ENCODE data around the gene ZNF335.

Gene ZNF335

GRCh38 chr20:45971675-45972499 lies at the start of gene ZNF335:
ZNF335 (minus strand) TSS chr20:45972203; CDS start chr20:45971410, 793 bp downstream.
- peak; percentile 95 for DNase-seq

DNA sequence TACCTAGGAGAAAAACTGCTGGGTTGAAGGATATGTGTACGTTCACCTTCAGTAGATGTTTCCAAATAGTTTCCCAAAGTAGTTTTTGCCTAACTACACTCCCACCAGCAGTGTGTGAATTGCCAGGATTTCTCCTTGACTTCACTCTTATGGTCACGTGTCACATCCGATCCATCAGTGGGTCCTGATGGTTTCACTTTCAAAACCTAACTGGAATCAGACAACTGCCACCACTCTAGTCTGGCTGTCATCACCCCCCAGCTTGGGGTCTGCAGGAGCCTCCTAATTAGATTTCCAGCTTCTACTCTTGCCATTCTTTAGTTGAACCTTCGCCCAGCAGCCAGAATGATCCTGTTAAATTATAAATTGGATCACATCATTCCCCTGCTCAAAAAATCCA lies 48.6 kb upstream of the ZNF335 start:
- DNase-seq: no peak

DNA sequence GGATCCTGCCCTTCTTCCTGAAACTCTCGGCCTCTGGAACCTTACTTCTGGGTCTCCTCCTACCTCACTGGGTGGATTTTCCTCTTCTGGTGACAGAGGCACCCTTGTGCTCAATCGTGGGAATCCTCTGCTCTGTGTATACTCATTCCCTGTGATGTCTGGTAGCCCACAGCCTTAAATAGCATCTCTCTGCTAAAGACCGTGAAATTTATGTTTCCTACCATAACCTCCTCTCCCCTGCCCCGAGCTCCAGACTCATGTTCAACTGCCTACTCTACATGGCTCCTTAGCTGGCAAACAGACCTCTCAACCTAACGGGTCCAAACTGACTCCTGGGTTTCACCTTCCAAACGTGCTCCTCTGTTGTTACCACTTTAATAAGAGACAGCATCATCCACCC lies 46.6 kb upstream of the ZNF335 start:
- no peak for DNase-seq

DNA sequence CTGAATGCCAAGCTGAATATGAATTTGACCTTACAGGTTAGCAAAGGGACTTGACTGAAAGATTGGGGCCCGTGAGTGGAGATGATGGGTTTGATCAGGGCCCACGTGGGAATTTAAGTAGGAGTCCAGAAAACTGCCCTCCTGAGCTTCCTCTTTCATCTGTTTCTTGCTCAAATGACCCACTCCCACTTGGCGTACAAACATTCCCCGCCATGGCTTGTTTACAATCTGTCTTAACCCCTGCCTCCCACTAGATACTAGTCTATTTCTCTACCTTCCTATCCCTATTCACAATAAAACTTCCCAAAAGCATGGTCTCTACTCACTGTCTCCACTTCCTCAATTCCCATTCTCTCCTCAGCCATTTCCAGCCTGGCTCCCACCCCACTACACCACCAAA lies 46.1 kb upstream of the ZNF335 start:
- DNase-seq: no peak

DNA sequence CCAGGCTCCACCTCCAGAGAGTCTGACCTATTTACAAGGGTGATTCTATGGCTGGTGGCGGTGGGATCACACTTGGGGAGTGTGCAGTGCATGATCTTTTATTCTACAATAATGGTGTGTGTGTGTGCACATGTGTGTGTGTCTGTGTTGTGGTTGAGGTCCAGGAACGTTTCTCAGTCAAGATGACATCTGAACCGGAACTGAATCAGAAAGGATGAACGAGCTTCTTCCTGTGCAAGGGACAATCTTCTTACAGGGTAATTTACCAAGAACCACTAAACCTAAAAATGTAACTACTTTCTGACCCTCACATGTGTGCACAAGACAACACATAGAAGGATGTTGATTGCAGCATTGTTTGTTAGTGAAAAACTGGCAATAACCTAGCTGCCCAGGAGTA lies 45.3 kb upstream of the ZNF335 start:
- no peak for DNase-seq

DNA sequence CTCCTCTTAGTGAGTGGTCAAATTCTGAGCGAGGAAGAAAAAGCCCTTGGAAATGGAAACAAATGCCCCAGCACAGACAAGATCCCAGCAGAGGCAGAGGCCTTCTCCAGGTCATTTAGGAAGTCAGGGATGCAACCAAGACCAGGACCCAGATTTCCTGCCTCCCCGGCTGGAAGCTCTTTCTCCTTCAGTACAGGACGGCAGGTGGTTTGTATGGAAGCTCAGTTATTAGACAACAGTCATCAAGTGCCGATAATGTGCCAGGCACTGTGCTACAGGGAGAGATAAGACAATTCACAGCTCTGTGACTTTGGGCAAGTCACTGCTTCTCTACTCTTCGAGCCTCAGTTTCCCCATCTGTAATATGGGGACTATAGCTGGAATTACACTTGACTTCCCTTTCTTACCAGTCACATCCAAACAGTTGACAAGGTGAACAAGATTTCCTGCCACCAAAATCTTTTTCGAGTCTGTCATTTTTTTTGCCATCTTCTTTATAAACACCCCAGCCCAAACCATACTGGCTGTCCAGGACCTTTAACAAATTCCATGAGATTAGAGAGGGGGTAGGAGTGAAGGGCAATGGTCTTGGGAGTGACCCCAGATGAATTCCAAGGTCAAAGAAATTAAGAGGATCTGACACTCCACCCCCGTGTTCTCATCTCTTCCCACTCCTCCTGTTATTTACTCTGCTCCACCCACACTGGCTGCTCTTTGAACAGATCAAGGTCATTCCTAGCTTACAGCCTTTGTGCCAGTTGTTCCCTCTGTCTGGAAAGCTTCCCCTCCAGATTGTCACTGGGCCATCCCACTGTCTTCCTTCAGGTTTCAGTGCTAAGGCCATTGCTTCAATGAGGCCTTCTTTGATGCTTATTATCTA lies 42.8 kb upstream of the ZNF335 start:
- no peak for DNase-seq

- DNase-seq: peak; percentile 70
Measured at GRCh38 chr20:46013829-46014516, 42.0 kb upstream of the ZNF335 start.

DNA sequence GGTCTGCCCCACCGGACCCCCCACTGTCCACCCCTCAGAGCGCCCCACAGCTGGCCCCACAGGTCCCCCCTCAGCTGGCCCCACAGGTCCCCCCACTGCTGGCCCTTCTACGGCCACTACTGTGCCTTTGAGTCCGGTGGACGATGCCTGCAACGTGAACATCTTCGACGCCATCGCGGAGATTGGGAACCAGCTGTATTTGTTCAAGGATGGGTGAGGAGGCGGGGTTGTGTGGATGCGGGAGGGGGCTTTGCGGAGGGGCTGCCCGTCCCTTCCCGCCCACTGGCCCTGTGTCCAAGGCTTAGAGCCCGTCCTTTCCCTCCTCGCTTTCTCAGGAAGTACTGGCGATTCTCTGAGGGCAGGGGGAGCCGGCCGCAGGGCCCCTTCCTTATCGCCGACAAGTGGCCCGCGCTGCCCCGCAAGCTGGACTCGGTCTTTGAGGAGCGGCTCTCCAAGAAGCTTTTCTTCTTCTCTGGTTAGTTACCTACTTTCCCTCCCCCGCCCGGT lies 41.4 kb upstream of the ZNF335 start:
- DNase-seq: no peak

- no peak for DNase-seq
Measured at GRCh38 chr20:46012921-46013320, 40.9 kb upstream of the ZNF335 start.

- DNase-seq: peak; percentile 37
Measured at GRCh38 chr20:46011631-46012482, 39.9 kb upstream of the ZNF335 start.

GRCh38 chr20:46010491-46011391 lies 38.7 kb upstream of the ZNF335 start:
- DNase-seq: peak; percentile 49

DNA sequence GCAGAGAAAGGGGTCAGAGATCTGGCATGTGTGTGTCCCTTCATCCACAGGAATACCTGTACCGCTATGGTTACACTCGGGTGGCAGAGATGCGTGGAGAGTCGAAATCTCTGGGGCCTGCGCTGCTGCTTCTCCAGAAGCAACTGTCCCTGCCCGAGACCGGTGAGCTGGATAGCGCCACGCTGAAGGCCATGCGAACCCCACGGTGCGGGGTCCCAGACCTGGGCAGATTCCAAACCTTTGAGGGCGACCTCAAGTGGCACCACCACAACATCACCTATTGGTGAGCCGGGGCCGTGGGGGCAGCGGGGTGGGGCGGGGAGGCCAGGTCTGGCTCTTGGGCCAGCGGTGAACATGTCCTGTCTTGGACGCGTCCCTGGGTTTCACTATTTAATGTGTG lies 37.8 kb upstream of the ZNF335 start:
- no peak for DNase-seq

DNA sequence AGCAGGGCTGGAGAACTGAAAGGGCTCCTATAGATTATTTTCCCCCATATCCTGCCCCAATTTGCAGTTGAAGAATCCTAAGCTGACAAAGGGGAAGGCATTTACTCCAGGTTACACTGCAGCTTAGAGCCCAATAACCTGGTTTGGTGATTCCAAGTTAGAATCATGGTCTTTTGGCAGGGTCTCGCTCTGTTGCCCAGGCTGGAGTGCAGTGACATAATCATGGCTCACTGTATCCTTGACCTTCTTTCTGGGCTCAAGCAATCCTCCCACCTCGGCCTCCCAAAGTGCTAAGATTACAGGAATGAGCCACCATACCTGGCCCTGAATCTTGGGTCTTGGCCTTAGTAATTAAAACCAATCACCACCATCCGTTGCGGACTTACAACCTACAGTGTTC lies 35.7 kb upstream of the ZNF335 start:
- DNase-seq: no peak

DNA sequence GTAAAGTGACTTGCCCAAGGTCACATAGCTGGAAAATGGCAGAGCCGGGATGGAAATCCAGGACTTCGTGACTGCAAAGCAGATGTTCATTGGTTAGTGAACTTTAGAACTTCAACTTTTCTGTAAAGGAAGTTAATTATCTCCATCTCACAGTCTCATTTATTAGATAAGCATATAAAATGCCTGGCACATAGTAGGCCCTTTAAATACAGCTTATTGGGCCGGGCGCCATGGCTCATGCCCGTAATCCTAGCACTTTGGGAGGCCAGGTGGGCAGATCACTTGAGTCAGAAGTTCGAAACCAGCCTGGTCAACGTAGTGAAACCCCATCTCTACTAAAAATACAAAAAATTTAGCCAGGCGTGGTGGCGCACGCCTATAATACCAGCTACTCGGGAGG lies 35.0 kb upstream of the ZNF335 start:
- no peak for DNase-seq

GRCh38 chr20:46006022-46006705 lies 34.2 kb upstream of the ZNF335 start:
- no peak for DNase-seq

GRCh38 chr20:46004889-46005473 lies 33.0 kb upstream of the ZNF335 start:
- no peak for DNase-seq

GRCh38 chr20:46004187-46004586 lies 32.2 kb upstream of the ZNF335 start:
- DNase-seq: no peak

DNA sequence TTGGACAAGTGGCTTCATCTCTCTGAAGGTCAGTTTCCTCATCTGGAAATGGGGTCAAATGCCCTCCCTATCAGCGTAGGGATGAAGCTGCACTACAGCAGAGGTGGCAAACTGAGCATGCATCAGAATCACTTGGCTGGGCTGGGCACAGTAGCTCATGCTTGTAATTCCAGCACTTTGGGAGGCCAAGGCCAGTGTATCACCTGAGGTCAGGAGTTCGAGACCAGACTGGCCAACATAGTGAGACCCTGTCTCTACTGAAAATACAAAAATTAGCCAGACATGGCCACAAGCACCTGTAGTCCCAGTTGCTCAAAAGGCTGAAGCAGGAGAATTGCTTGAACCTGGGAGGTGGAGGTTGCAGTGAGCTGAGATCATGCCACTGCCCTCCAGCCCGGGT lies 30.0 kb upstream of the ZNF335 start:
- DNase-seq: no peak

GRCh38 chr20:46001498-46001897 lies 29.5 kb upstream of the ZNF335 start:
- no peak for DNase-seq
